Measurements from ENCODE around the gene EPHB3. TPM values are rescaled to one million over a fixed set of nuclear protein-coding genes. Genes with fewer than 3 reads are reported as not detected.
A peak's percentile ranks its signal among the peaks of the same experiment; 100 is the strongest.

The EPHB3 gene
- total RNA-seq, 1 experiment from 2014 or later, result 1.4 TPM

- no peak for DNase-seq (ENCODE audit: low spot score)
Measured at GRCh38 chr3:184543256-184543655, 18.3 kb upstream of the EPHB3 start.

- peak; percentile 80 for DNase-seq (ENCODE audit: low spot score)
Measured at GRCh38 chr3:184543843-184544512, 17.6 kb upstream of the EPHB3 start.

- no peak for DNase-seq (ENCODE audit: low spot score)
Measured at GRCh38 chr3:184544513-184544861, 17.1 kb upstream of the EPHB3 start.

GRCh38 chr3:184545769-184546168 is 15.8 kb upstream of the EPHB3 start:
- no peak for DNase-seq (ENCODE audit: low spot score)

- DNase-seq (ENCODE audit: low spot score), result no peak
Measured at GRCh38 chr3:184546252-184546651, 15.3 kb upstream of the EPHB3 start.

- no peak for DNase-seq (ENCODE audit: low spot score)
Measured at GRCh38 chr3:184549796-184550577, 11.6 kb upstream of the EPHB3 start.

GRCh38 chr3:184551103-184551502 is 10.5 kb upstream of the EPHB3 start:
- no peak for DNase-seq (ENCODE audit: low spot score)

- DNase-seq (ENCODE audit: low spot score), result no peak
Measured at GRCh38 chr3:184551614-184552256, 9.8 kb upstream of the EPHB3 start.

- DNase-seq (ENCODE audit: low spot score), result no peak
Measured at GRCh38 chr3:184552296-184552695, 9.3 kb upstream of the EPHB3 start.

GRCh38 chr3:184552863-184553262 is 8.7 kb upstream of the EPHB3 start:
- DNase-seq (ENCODE audit: low spot score), result no peak

GRCh38 chr3:184553385-184553784 is 8.2 kb upstream of the EPHB3 start:
- DNase-seq (ENCODE audit: low spot score), result no peak

- DNase-seq (ENCODE audit: low spot score), result no peak
Measured at GRCh38 chr3:184554461-184554860, 7.1 kb upstream of the EPHB3 start.

GRCh38 chr3:184556582-184557347 is 4.8 kb upstream of the EPHB3 start:
- DNase-seq (ENCODE audit: low spot score), result no peak

- DNase-seq (ENCODE audit: low spot score), result no peak
Measured at GRCh38 chr3:184557348-184557950, 4.1 kb upstream of the EPHB3 start.

- no peak for DNase-seq (ENCODE audit: low spot score)
Measured at GRCh38 chr3:184558726-184559125, 2.9 kb upstream of the EPHB3 start.

GRCh38 chr3:184559336-184559735 is 2.2 kb upstream of the EPHB3 start:
- DNase-seq (ENCODE audit: low spot score), result no peak

- no peak for DNase-seq (ENCODE audit: low spot score)
Measured at GRCh38 chr3:184560531-184560930, 1.1 kb upstream of the EPHB3 start.

GRCh38 chr3:184561913-184562877 is 610 bp downstream of the EPHB3 start:
- no peak for DNase-seq (ENCODE audit: low spot score)

- DNase-seq (ENCODE audit: low spot score), result no peak
Measured at GRCh38 chr3:184562878-184563560, 1.4 kb downstream of the EPHB3 start.

GRCh38 chr3:184563561-184563925 is 2.0 kb downstream of the EPHB3 start:
- DNase-seq (ENCODE audit: low spot score), result no peak
